Endodermal cell (in vitro differentiated cells): Measurements from ENCODE around the gene HMGCR. TPM values are rescaled to one million over a fixed set of nuclear protein-coding genes. Genes with fewer than 3 reads are reported as not detected.

Experiments used
- DNase-seq: peaks from one replicate; pipeline ENCODE4 v3.0.0-alpha.2; 2017
- H3K27ac ChIP-seq: 2 replicates; pipeline ENCODE4 v1.5.1; 2013; ENCODE audit warnings: mild to moderate bottlenecking, low read depth, low read length, moderate library complexity
- H3K27me3 ChIP-seq: 2 replicates; pipeline ENCODE4 v1.6.1; 2013; ENCODE audit warnings: mild to moderate bottlenecking, low read length, moderate library complexity; ENCODE audit not compliant: insufficient read depth, control insufficient read depth, poor library complexity, severe bottlenecking
- H3K36me3 ChIP-seq: 2 replicates; pipeline ENCODE4 v1.7.0; 2013; ENCODE audit warnings: mild to moderate bottlenecking, low read length, moderate library complexity; ENCODE audit not compliant: control insufficient read depth, insufficient read depth
- H3K4me1 ChIP-seq: one replicate; pipeline ENCODE4 v1.7.0; 2013; ENCODE audit warnings: low read length; ENCODE audit not compliant: control insufficient read depth, insufficient read depth
- H3K4me3 ChIP-seq: 2 replicates; pipeline ENCODE4 v1.5.1; 2013; ENCODE audit warnings: mild to moderate bottlenecking, low read length, moderate library complexity
- H3K9ac ChIP-seq: 2 replicates; pipeline ENCODE4 v1.6.1; 2013; ENCODE audit warnings: mild to moderate bottlenecking, low read length, moderate library complexity; ENCODE audit not compliant: poor library complexity, severe bottlenecking; ENCODE audit errors: extremely low read depth
- H3K9me3 ChIP-seq: 2 replicates; pipeline ENCODE4 v1.6.1; 2013; ENCODE audit warnings: mild to moderate bottlenecking, low read length, moderate library complexity; ENCODE audit not compliant: control insufficient read depth
- H3K27ac Mint-ChIP-seq: 2 replicates; pipeline ENCODE4 v1.8.0; 2020; ENCODE audit warnings: mixed read lengths
- H3K27me3 Mint-ChIP-seq: 2 replicates; pipeline ENCODE4 v1.8.0; 2021; ENCODE audit warnings: mild to moderate bottlenecking, mixed read lengths; ENCODE audit not compliant: insufficient read depth
- H3K36me3 Mint-ChIP-seq: 2 replicates; pipeline ENCODE4 v1.8.0; 2020; ENCODE audit warnings: low read depth, mixed read lengths
- H3K4me1 Mint-ChIP-seq: 2 replicates; pipeline ENCODE4 v1.8.0; 2020; ENCODE audit warnings: mixed read lengths
- H3K4me3 Mint-ChIP-seq: 2 replicates; pipeline ENCODE4 v1.8.0; 2020; ENCODE audit warnings: mild to moderate bottlenecking, moderate library complexity, mixed read lengths
- H3K9me3 Mint-ChIP-seq: 2 replicates; pipeline ENCODE4 v1.8.0; 2020; ENCODE audit warnings: mild to moderate bottlenecking, mixed read lengths
- CTCF ChIP-seq: fragments of 200-600 bp; sonication (generic); conservative IDR thresholded peaks from 2 replicates; pipeline ENCODE4 v1.5.0; 2021; ENCODE audit warnings: antibody characterized with exemption, mild to moderate bottlenecking
- WGBS, 2 experiments: methylation state at CpG; one replicate each; pipeline versions ENCODE4 v1.1.5 to v1.1.7; 2013; ENCODE audit warnings: missing lambda C conversion rate in 2 of 2, mixed read lengths in 1 of 2; ENCODE audit not compliant: insufficient coverage in 1 of 2, insufficient read length in 1 of 2; 5-methylcytosine and 5-hydroxymethylcytosine counted together
- total RNA-seq, 2 donors: library from RNA; stranded (reverse); fragmentation: NEBNext Ultra II Directional in 1 of 2; extraction: Animal tissue kit (Norgen Biotek cat#: 25700) in 1 of 2; gene quantifications; 2 replicates in 1 of 2; 3 replicates in 1 of 2; pipeline ENCODE4 v1.2.1, GENCODE V29; 2021

The HMGCR gene
- total RNA-seq, 2 donors from 2014 or later = 114 to 162 TPM

GRCh38 chr5:75365740-75366139, 28.7 kb downstream of the HMGCR start:
- peak overlapping the region; percentile 19 for H3K27ac Mint-ChIP-seq
- no peak overlapping the region for H3K9ac ChIP-seq
- peaks cover 10% of the 10 kb centered on the region for H3K4me1 ChIP-seq
- no peak overlapping the region for H3K4me3 Mint-ChIP-seq
- no peaks in the 10 kb centered on the region for H3K27me3 Mint-ChIP-seq
- DNase-seq = peak; percentile 57
- H3K4me3 ChIP-seq = no peak overlapping the region
- peaks cover 18% of the 10 kb centered on the region for H3K36me3 Mint-ChIP-seq
- peaks cover 23% of the 10 kb centered on the region for H3K4me1 Mint-ChIP-seq
- H3K9me3 ChIP-seq = no peaks in the 10 kb centered on the region
- no peaks in the 10 kb centered on the region for H3K27me3 ChIP-seq
- peaks cover 29% of the 10 kb centered on the region for H3K36me3 ChIP-seq
- no peaks in the 10 kb centered on the region for H3K9me3 Mint-ChIP-seq
- WGBS, 2 experiments = 52% methylated on average over 1 of the region's 1 CpG; no CpG with 5 or more reads in 1 of the 2 experiments
- peak overlapping the region; percentile 47 for H3K27ac ChIP-seq
- no peak for TF ChIP-seq CTCF

- H3K4me3 ChIP-seq = no peak overlapping the region
- H3K36me3 ChIP-seq = peaks cover 18% of the 10 kb centered on the region
- H3K27ac Mint-ChIP-seq = no peak overlapping the region
- H3K36me3 Mint-ChIP-seq = peaks cover 20% of the 10 kb centered on the region
- DNase-seq = no peak
- H3K9ac ChIP-seq = no peak overlapping the region
- no peak overlapping the region for H3K27ac ChIP-seq
- H3K27me3 ChIP-seq = no peaks in the 10 kb centered on the region
- H3K9me3 ChIP-seq = no peaks in the 10 kb centered on the region
- no peak for TF ChIP-seq CTCF
- H3K9me3 Mint-ChIP-seq = no peaks in the 10 kb centered on the region
- peaks cover 10% of the 10 kb centered on the region for H3K4me1 ChIP-seq
- H3K4me1 Mint-ChIP-seq = peaks cover 23% of the 10 kb centered on the region
- H3K4me3 Mint-ChIP-seq = no peak overlapping the region
- WGBS, 2 experiments = 90 to 94% methylated on average over 9 of the region's 9 CpGs
- no peaks in the 10 kb centered on the region for H3K27me3 Mint-ChIP-seq
Observed at GRCh38 chr5:75366787-75367186, 29.8 kb downstream of the HMGCR start.

GRCh38 chr5:75367401-75367800, 30.4 kb downstream of the HMGCR start:
- Histone ChIP-seq H3K9me3 (no peaks in the 10 kb centered on the region), H3K27ac (no peak overlapping the region), H3K9ac (no peak overlapping the region), H3K27me3 (no peaks in the 10 kb centered on the region), H3K36me3 (peaks cover 14% of the 10 kb centered on the region), H3K4me3 (no peak overlapping the region), H3K4me1 (peaks cover 10% of the 10 kb centered on the region)
- Mint-ChIP-seq H3K4me3 (no peak overlapping the region), H3K27me3 (no peaks in the 10 kb centered on the region), H3K9me3 (no peaks in the 10 kb centered on the region), H3K36me3 (peaks cover 14% of the 10 kb centered on the region), H3K27ac (no peak overlapping the region), H3K4me1 (peaks cover 23% of the 10 kb centered on the region)
- DNase-seq = no peak
- TF ChIP-seq CTCF = no peak
